Endothelial cell of umbilical vein (primary cell): ENCODE results near the gene CIZ1.

Source experiments
- CTCF ChIP-seq, 2 donors: IDR thresholded peaks; 1 replicate in 1 of 2; 2 replicates in 1 of 2; pipeline ENCODE4 v1.5.1; 2011; ENCODE audit warnings: low read length in 2 of 2, mild to moderate bottlenecking in 2 of 2, moderate library complexity in 2 of 2, control low read depth in 1 of 2, inconsistent platforms in 1 of 2, low read depth in 1 of 2; ENCODE audit not compliant: insufficient read depth in 1 of 2; ENCODE audit errors: extremely low read depth in 1 of 2
- POLR2A ChIP-seq: IDR thresholded peaks from 2 replicates; pipeline ENCODE4 v1.6.1; 2012; ENCODE audit warnings: low read depth, mild to moderate bottlenecking, control low read depth, low read length

- no peak for TF ChIP-seq CTCF (IDR thresholded peaks at IDR 0.05; ENCODE audit: extremely low read depth in 1 of 2, insufficient read depth in 1 of 2, low read depth in 1 of 2, low read length in 2 of 2)
- no peak for TF ChIP-seq POLR2A
These were observed 28.5 kb upstream of the CIZ1 start for GRCh38 chr9:128219831-128220230.
